Thyroid gland (tissue), 4 donors: Measurements from ENCODE around the gene FAM193A. TPM values are rescaled to one million over a fixed set of nuclear protein-coding genes. Genes with fewer than 3 reads are reported as not detected.
"Not testable (repeated sequence)": the region's sequence is repeated elsewhere in the genome, so short reads cannot be mapped to it uniquely, and the experiment has no call there.

Experiments
- DNase-seq, 2 donors: peaks; one replicate each; pipeline ENCODE4 v3.0.0-alpha.2; 2019
- H3K27ac ChIP-seq, 3 donors: fragments of 200-600 bp; sonication (generic); 1 replicate in 2 of 3; 2 replicates in 1 of 3; pipeline ENCODE4 v1.5.1; 2016 to 2019; ENCODE audit warnings: mild to moderate bottlenecking in 1 of 3, moderate library complexity in 1 of 3
- H3K27me3 ChIP-seq: fragments of 200-600 bp; sonication (generic); one replicate; pipeline ENCODE4 v1.5.1; 2019
- H3K36me3 ChIP-seq, 2 donors: fragments of 200-600 bp; sonication (generic); one replicate each; pipeline ENCODE4 v1.5.1; 2016 to 2019
- H3K4me1 ChIP-seq, 2 donors: fragments of 200-600 bp; sonication (generic); one replicate each; pipeline ENCODE4 v1.5.1; 2017 to 2019
- H3K4me3 ChIP-seq, 3 donors: fragments of 200-600 bp; sonication (generic); replicated peaks in 1 of 3; 1 replicate in 2 of 3; 2 replicates in 1 of 3; pipeline ENCODE4 v1.5.1; 2016; ENCODE audit warnings: mild to moderate bottlenecking in 1 of 3
- H3K9me3 ChIP-seq: fragments of 200-600 bp; sonication (generic); one replicate; pipeline ENCODE4 v1.5.1; 2017
- CTCF ChIP-seq, 6 experiments: fragments of 200-600 bp in 3 of 6; fragments of 450-650 bp in 3 of 6; sonication (generic) in 3 of 6; IDR thresholded peaks; one replicate each; pipeline ENCODE4 v1.5.1; 2016 to 2019; ENCODE audit warnings: antibody characterized with exemption in 6 of 6, mild to moderate bottlenecking in 2 of 6, inconsistent platforms in 1 of 6, moderate library complexity in 1 of 6
- POLR2A ChIP-seq, 2 donors: fragments of 450-650 bp; IDR thresholded peaks; one replicate each; pipeline ENCODE4 v1.6.1; 2017; ENCODE audit warnings: antibody characterized with exemption in 2 of 2, mild to moderate bottlenecking in 2 of 2, moderate library complexity in 1 of 2
- WGBS, 2 donors: methylation state at CpG; one replicate each; pipeline ENCODE4 v1.1.5; 2017; 5-methylcytosine and 5-hydroxymethylcytosine counted together
- intact Hi-C: fragments of 100-400 bp; cut with DNase I; formaldehyde crosslinking; loops from one replicate; pipeline ENCODE4 v1.15.1; 2023
- total RNA-seq, 4 donors: library from RNA; depleted of rRNA; stranded (reverse); fragments of >200 nt; gene quantifications; one replicate each; pipeline ENCODE4 v1.2.3, GENCODE V29; 2016

The FAM193A gene
- total RNA-seq, 4 donors from 2014 or later = 22.4 to 36.7 (median 30.3) TPM

- 97 to 99% methylated on average over 4 of the region's 4 CpGs for WGBS, 2 donors
- Histone ChIP-seq H3K4me1 (peaks cover 0 to 9% of the 10 kb centered on the region in 2 donors), H3K27ac (no peak overlapping the region), H3K36me3 (peaks cover 8 to 11% of the 10 kb centered on the region in 2 donors), H3K4me3 (no peak overlapping the region), H3K27me3 (no peaks in the 10 kb centered on the region), H3K9me3 (no peaks in the 10 kb centered on the region)
- no peak for TF ChIP-seq POLR2A (IDR thresholded peaks at IDR 0.05)
- no peak for TF ChIP-seq CTCF (IDR thresholded peaks at IDR 0.05)
- intact Hi-C loops = no loop called here
- DNase-seq = no peak
Observed at GRCh38 chr4:2725380-2725779, 188.9 kb downstream of the FAM193A start.

GRCh38 chr4:2726881-2727280 is 190.4 kb downstream of the FAM193A start:
- 83 to 90% methylated on average over 17 of the region's 17 CpGs for WGBS, 2 donors
- H3K9me3 ChIP-seq, intact Hi-C loops, H3K36me3 ChIP-seq, H3K4me3 ChIP-seq, H3K4me1 ChIP-seq, DNase-seq, H3K27me3 ChIP-seq, H3K27ac ChIP-seq: not testable (repeated sequence)

- Histone ChIP-seq H3K27me3 (no peaks in the 10 kb centered on the region), H3K4me1 (peaks cover 0 to 9% of the 10 kb centered on the region in 2 donors), H3K36me3 (peaks cover 7 to 11% of the 10 kb centered on the region in 2 donors), H3K4me3 (no peak overlapping the region), H3K9me3 (no peaks in the 10 kb centered on the region), H3K27ac (peak overlapping the region in 1 of 3 donors; percentile 42)
- 74 to 80% methylated on average over 3 of the region's 3 CpGs for WGBS, 2 donors
- intact Hi-C loops = no loop called here
- TF ChIP-seq CTCF (IDR thresholded peaks at IDR 0.05) = no peak
- no peak for TF ChIP-seq POLR2A (IDR thresholded peaks at IDR 0.05)
- DNase-seq = no peak
Observed at GRCh38 chr4:2728221-2728620, 191.8 kb downstream of the FAM193A start.

GRCh38 chr4:2728806-2729532 is 192.5 kb downstream of the FAM193A start:
- Histone ChIP-seq H3K27me3 (no peaks in the 10 kb centered on the region), H3K4me1 (peaks cover 0 to 9% of the 10 kb centered on the region in 2 donors), H3K27ac (peak overlapping the region in 1 of 3 donors; percentile 42), H3K36me3 (peaks cover 7 to 13% of the 10 kb centered on the region in 2 donors), H3K4me3 (no peak overlapping the region), H3K9me3 (no peaks in the 10 kb centered on the region)
- intact Hi-C loops = no loop called here
- WGBS, 2 donors = 62 to 93% methylated on average over 11 to 12 of the region's 12 CpGs
- DNase-seq = peak; percentile 57 to 77
- TF ChIP-seq CTCF (IDR thresholded peaks at IDR 0.05) = no peak

- no peaks in the 10 kb centered on the region for H3K27me3 ChIP-seq
- TF ChIP-seq CTCF (IDR thresholded peaks at IDR 0.05) (no peak), POLR2A (IDR thresholded peaks at IDR 0.05) (no peak)
- H3K4me1 ChIP-seq = peaks cover 0 to 9% of the 10 kb centered on the region in 2 donors
- no peak overlapping the region for H3K4me3 ChIP-seq
- peak overlapping the region in 1 of 3 donors; percentile 42 for H3K27ac ChIP-seq
- intact Hi-C loops = no loop called here
- no peaks in the 10 kb centered on the region for H3K9me3 ChIP-seq
- peaks cover 7 to 13% of the 10 kb centered on the region in 2 donors for H3K36me3 ChIP-seq
- no peak for DNase-seq
- 99% methylated on average over 9 of the region's 9 CpGs for WGBS, 2 donors
Observed at GRCh38 chr4:2729533-2729875, 193.1 kb downstream of the FAM193A start.
